Measurements from ENCODE around the gene JAZF1. TPM values are rescaled to one million over a fixed set of nuclear protein-coding genes. Genes with fewer than 3 reads are reported as not detected.

The JAZF1 gene
- total RNA-seq, 1 donor from 2014 or later = 23.2 TPM

GRCh38 chr7:28149291-28150101 is 31.1 kb downstream of the JAZF1 start:
- ATAC-seq = no peak
- intact Hi-C loops (cut with micrococcal nuclease) = no loop called here

GRCh38 chr7:28145931-28146330 is 34.7 kb downstream of the JAZF1 start:
- no peak for DNase-seq
- intact Hi-C loops (cut with micrococcal nuclease) = no loop called here
- ATAC-seq = no peak

More at GRCh38 chr7:28149291-28150101, 31.1 kb downstream of the JAZF1 start:
- no peak for DNase-seq

- ATAC-seq (no peak), DNase-seq (no peak)
- intact Hi-C loops (cut with micrococcal nuclease) = no loop called here
Measured at GRCh38 chr7:28145090-28145626, 35.4 kb downstream of the JAZF1 start.

GRCh38 chr7:28144266-28144665 is 36.3 kb downstream of the JAZF1 start:
- ATAC-seq = peak; percentile 60
- intact Hi-C loops (cut with micrococcal nuclease) = no loop called here

GRCh38 chr7:28142650-28143049 is 37.9 kb downstream of the JAZF1 start:
- ATAC-seq = peak; percentile 16
- no peak for DNase-seq
- intact Hi-C loops (cut with micrococcal nuclease) = no loop called here

More at GRCh38 chr7:28144266-28144665, 36.3 kb downstream of the JAZF1 start:
- DNase-seq = no peak

GRCh38 chr7:28140979-28141378 is 39.6 kb downstream of the JAZF1 start:
- DNase-seq (no peak), ATAC-seq (no peak)
- intact Hi-C loops (cut with micrococcal nuclease) = no loop called here

GRCh38 chr7:28138837-28139236 is 41.8 kb downstream of the JAZF1 start:
- ATAC-seq = no peak
- intact Hi-C loops (cut with micrococcal nuclease) = no loop called here

GRCh38 chr7:28137463-28137862 is 43.1 kb downstream of the JAZF1 start:
- intact Hi-C loops (cut with micrococcal nuclease) = no loop called here
- ATAC-seq (no peak), DNase-seq (no peak)

More at GRCh38 chr7:28138837-28139236, 41.8 kb downstream of the JAZF1 start:
- DNase-seq = no peak

GRCh38 chr7:28136885-28137284 is 43.7 kb downstream of the JAZF1 start:
- intact Hi-C loops (cut with micrococcal nuclease) = no loop called here
- DNase-seq (no peak), ATAC-seq (no peak)

GRCh38 chr7:28136420-28136819 is 44.2 kb downstream of the JAZF1 start:
- ATAC-seq = no peak
- no peak for DNase-seq
- intact Hi-C loops (cut with micrococcal nuclease) = no loop called here

- intact Hi-C loops (cut with micrococcal nuclease) = no loop called here
- ATAC-seq = peak; percentile 30
- no peak for DNase-seq
Measured at GRCh38 chr7:28135760-28136159, 44.8 kb downstream of the JAZF1 start.

- intact Hi-C loops (cut with micrococcal nuclease) = no loop called here
- DNase-seq (no peak), ATAC-seq (peak; percentile 45)
Measured at GRCh38 chr7:28135315-28135714, 45.3 kb downstream of the JAZF1 start.

GRCh38 chr7:28133872-28134271 is 46.7 kb downstream of the JAZF1 start:
- intact Hi-C loops (cut with micrococcal nuclease) = no loop called here
- DNase-seq = no peak
- ATAC-seq = no peak

- no peak for DNase-seq
- intact Hi-C loops (cut with micrococcal nuclease) = no loop called here
- ATAC-seq = no peak
Measured at GRCh38 chr7:28132959-28133870, 47.4 kb downstream of the JAZF1 start.

GRCh38 chr7:28130277-28130676 is 50.3 kb downstream of the JAZF1 start:
- intact Hi-C loops (cut with micrococcal nuclease) = no loop called here
- ATAC-seq (no peak), DNase-seq (no peak)

GRCh38 chr7:28128608-28129007 is 52.0 kb downstream of the JAZF1 start:
- intact Hi-C loops (cut with micrococcal nuclease) = no loop called here
- no peak for DNase-seq
- no peak for ATAC-seq

GRCh38 chr7:28126410-28127041 is 54.1 kb downstream of the JAZF1 start:
- no peak for DNase-seq
- intact Hi-C loops (cut with micrococcal nuclease) = no loop called here
- peak; percentile 39 for ATAC-seq

GRCh38 chr7:28125431-28126409 is 54.9 kb downstream of the JAZF1 start:
- DNase-seq = no peak
- intact Hi-C loops (cut with micrococcal nuclease) = no loop called here
- ATAC-seq = no peak
